SK-N-SH (cell line): ENCODE data around the gene PRKD2. TPM values are rescaled to one million over a fixed set of nuclear protein-coding genes. Genes with fewer than 3 reads are reported as not detected.
A peak's percentile ranks its signal among the peaks of the same experiment; 100 is the strongest.

Experiments used
- CTCF ChIA-PET: fragments of 300-600, 350-600 bp; formaldehyde crosslinking; extraction: SDS; loops from one replicate; lab custom pipeline; 2021; lab: Yijun Ruan, JAX
- POLR2A ChIA-PET: fragments of 350-600 bp; sonication (Branson Sonifier 250); formaldehyde crosslinking; extraction: SDS; loops from one replicate; lab custom pipeline; 2020; ENCODE audit warnings: antibody characterized with exemption, inconsistent platforms; lab: Yijun Ruan, JAX
- DNase-seq: peaks from one replicate; pipeline ENCODE4 v3.0.0; 2012
- H2AFZ ChIP-seq: fragments of 200-600 bp; sonication (generic); 2 replicates; pipeline ENCODE4 v1.8.1; 2016; ENCODE audit warnings: antibody characterized with exemption, mild to moderate bottlenecking, low read depth
- H3F3A ChIP-seq: fragments of 200-600 bp; sonication (generic); replicated peaks from 2 replicates; pipeline ENCODE3; 2016; ENCODE audit warnings: antibody characterized with exemption, mild to moderate bottlenecking; ENCODE audit not compliant: insufficient read depth
- H3K27ac ChIP-seq, 2 experiments: fragments of 200-500 bp in 1 of 2; fragments of 200-600 bp in 1 of 2; sonication (Bioruptor generic) in 1 of 2; sonication (generic), shearing (Covaris generic) in 1 of 2; 2 replicates each; pipeline versions ENCODE4 v1.5.1 to v1.6.1; 2014 to 2016; ENCODE audit warnings: low read depth in 2 of 2, inconsistent platforms in 1 of 2, low read length in 1 of 2, mild to moderate bottlenecking in 1 of 2, mixed read lengths in 1 of 2
- H3K27me3 ChIP-seq: fragments of 200-600 bp; sonication (generic), shearing (Covaris generic); 2 replicates; pipeline ENCODE4 v1.6.1; 2016; ENCODE audit warnings: mixed run types; ENCODE audit not compliant: insufficient read depth
- H3K36me3 ChIP-seq, 2 experiments: fragments of 200-500 bp in 1 of 2; fragments of 200-600 bp in 1 of 2; sonication (Bioruptor generic) in 1 of 2; sonication (generic) in 1 of 2; replicated peaks in 1 of 2; 2 replicates each; pipeline versions ENCODE3 to v1.5.1; 2014 to 2016; ENCODE audit warnings: low read length in 1 of 2, mild to moderate bottlenecking in 1 of 2; ENCODE audit not compliant: insufficient read depth in 2 of 2, control insufficient read depth in 1 of 2
- H3K4me1 ChIP-seq, 2 experiments: fragments of 200-500 bp in 1 of 2; fragments of 200-600 bp in 1 of 2; sonication (Bioruptor generic) in 1 of 2; sonication (generic), shearing (Covaris generic) in 1 of 2; 2 replicates each; pipeline versions ENCODE4 v1.5.1 to v1.6.1; 2014 to 2016; ENCODE audit warnings: low read depth in 1 of 2, low read length in 1 of 2, mixed run types in 1 of 2; ENCODE audit not compliant: insufficient read depth in 2 of 2, control insufficient read depth in 1 of 2
- H3K4me2 ChIP-seq: fragments of 200-600 bp; sonication (generic), shearing (Covaris generic); 2 replicates; pipeline ENCODE4 v1.6.1; 2017; ENCODE audit warnings: mixed run types
- H3K4me3 ChIP-seq, 2 experiments: fragments of 200-500 bp in 1 of 2; fragments of 200-600 bp in 1 of 2; sonication (Bioruptor generic) in 1 of 2; sonication (generic), shearing (Covaris generic) in 1 of 2; 2 replicates each; pipeline versions ENCODE4 v1.5.1 to v1.8.1; 2014 to 2016; ENCODE audit warnings: low read depth in 2 of 2, inconsistent platforms in 1 of 2, low read length in 1 of 2, mild to moderate bottlenecking in 1 of 2, mixed read lengths in 1 of 2, moderate library complexity in 1 of 2
- H3K79me2 ChIP-seq: fragments of 200-600 bp; sonication (generic); 2 replicates; pipeline ENCODE4 v1.8.1; 2017; ENCODE audit warnings: mild to moderate bottlenecking; ENCODE audit not compliant: insufficient read depth
- H3K9ac ChIP-seq: fragments of 200-600 bp; sonication (generic); 2 replicates; pipeline ENCODE4 v1.6.1; 2017; ENCODE audit warnings: mixed run types
- H3K9me2 ChIP-seq: fragments of 200-600 bp; sonication (generic); 2 replicates; pipeline ENCODE4 v1.6.1; 2017; ENCODE audit warnings: mixed run types
- H3K9me3 ChIP-seq: fragments of 200-600 bp; sonication (generic); 2 replicates; pipeline ENCODE4 v1.6.1; 2017; ENCODE audit warnings: mixed run types, mild to moderate bottlenecking, moderate library complexity
- H4K20me1 ChIP-seq: fragments of 200-600 bp; sonication (generic); 2 replicates; pipeline ENCODE4 v1.6.1; 2017; ENCODE audit warnings: mild to moderate bottlenecking, mixed run types; ENCODE audit not compliant: insufficient read depth
- EP300 ChIP-seq, 2 experiments: IDR thresholded peaks; 2 replicates each; pipeline versions ENCODE4 v1.4.0 to v1.6.1; 2012; ENCODE audit warnings: borderline replicate concordance in 1 of 2, low read depth in 1 of 2, low read length in 1 of 2
- GABPA ChIP-seq: IDR thresholded peaks from 2 replicates; pipeline ENCODE4 v1.4.0; 2012; ENCODE audit warnings: low read depth, mild to moderate bottlenecking
- GATA2 ChIP-seq: sonication (generic); formaldehyde crosslinking; IDR thresholded peaks from 2 replicates; pipeline ENCODE4 v1.5.0; 2020; ENCODE audit warnings: mild to moderate bottlenecking, missing genetic modification reagents
- NFIC ChIP-seq: IDR thresholded peaks from 2 replicates; pipeline ENCODE4 v1.4.0; 2012; ENCODE audit warnings: borderline replicate concordance
- PBX3 ChIP-seq: IDR thresholded peaks from 2 replicates; pipeline ENCODE4; 2012
- RFX5 ChIP-seq: IDR thresholded peaks from 2 replicates; pipeline ENCODE4 v1.6.1; 2012; ENCODE audit warnings: mild to moderate bottlenecking, improper control_type of control experiment, low read length
- WGBS: methylation state at CpG from one replicate; pipeline ENCODE4 v1.1.6; 2017; ENCODE audit warnings: low lambda C conversion rate; 5-methylcytosine and 5-hydroxymethylcytosine counted together
- polyA plus RNA-seq, 3 experiments: library from polyadenylated mRNA; depleted of rRNA; stranded (reverse); fragments of >200 nt; gene quantifications; 2 replicates each; pipeline ENCODE4 v1.2.3, GENCODE V29; 2012
- TF ChIP-seq, protein P1 (sequence below): fragments of 150-350 bp; IDR thresholded peaks from 2 replicates; pipeline ENCODE4 v1.6.1; 2017; ENCODE audit warnings: antibody characterized with exemption, low read length, low read depth, borderline replicate concordance

PRKD2 gene
- polyA plus RNA-seq, 1 of the 3 experiments (the other 2 are of a cell fraction): 21.4 TPM

GRCh38 chr19:46717716-46718143, 816 bp upstream of the PRKD2 start:
- 69% methylated on average over 8 of the region's 9 CpGs for whole genome bisulfite sequencing
- Histone ChIP-seq H3K9me2 (no peaks in the 10 kb centered on the region), H3K27me3 (no peaks in the 10 kb centered on the region), H3K4me1 (peaks cover 0 to 17% of the 10 kb centered on the region in 2 experiments; a peak in 2 of 4 replicates), H3K9ac (peak overlapping the region; percentile 88; the same call in 1 of the 2 replicates), H3K9me3 (no peaks in the 10 kb centered on the region)
- no peak for DNase-seq
- POLR2A ChIA-PET: no interaction called here
- TF ChIP-seq GABPA (no peak), GATA2 (CRISPR knock-in tag) (no peak), NFIC (no peak), PBX3 (no peak)
- TF ChIP-seq, protein P1, sequence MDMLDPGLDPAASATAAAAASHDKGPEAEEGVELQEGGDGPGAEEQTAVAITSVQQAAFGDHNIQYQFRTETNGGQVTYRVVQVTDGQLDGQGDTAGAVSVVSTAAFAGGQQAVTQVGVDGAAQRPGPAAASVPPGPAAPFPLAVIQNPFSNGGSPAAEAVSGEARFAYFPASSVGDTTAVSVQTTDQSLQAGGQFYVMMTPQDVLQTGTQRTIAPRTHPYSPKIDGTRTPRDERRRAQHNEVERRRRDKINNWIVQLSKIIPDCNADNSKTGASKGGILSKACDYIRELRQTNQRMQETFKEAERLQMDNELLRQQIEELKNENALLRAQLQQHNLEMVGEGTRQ: no peak
- TF ChIP-seq, all 33 proteins: peak for 0
- H3K79me2 ChIP-seq: peaks cover 38% of the 10 kb centered on the region
- H3K36me3 ChIP-seq: peaks cover 0 to 40% of the 10 kb centered on the region in 2 experiments
- H3K4me3 ChIP-seq: peak overlapping the region; percentile 85 to 88
- H3K4me2 ChIP-seq: peak overlapping the region; percentile 91
- CTCF ChIA-PET: interaction anchor here (1.0 to 1.6 kb wide), 2 partner anchors 11 to 18 kb away, joined by 3 to 7 read pairs; no protein-coding TSS in a partner anchor
- H3K27ac ChIP-seq: peak overlapping the region in 1 of 2 experiments; percentile 79; a peak in 2 of 4 replicates
- H4K20me1 ChIP-seq: no peaks in the 10 kb centered on the region
- no peak overlapping the region for H2AFZ ChIP-seq
- H3F3A ChIP-seq: peaks cover 22% of the 10 kb centered on the region

- Histone ChIP-seq H3F3A (peaks cover 22% of the 10 kb centered on the region), H3K9me3 (no peaks in the 10 kb centered on the region), H3K27ac (peak overlapping the region; percentile 79 to 91; a peak in 3 of 4 replicates), H3K4me2 (peak overlapping the region; percentile 91), H3K9ac (peak overlapping the region; percentile 88), H3K4me1 (peaks cover 0 to 19% of the 10 kb centered on the region in 2 experiments; a peak in 2 of 4 replicates), H3K4me3 (peak overlapping the region; percentile 85 to 88), H3K79me2 (peaks cover 46% of the 10 kb centered on the region)
- TF ChIP-seq EP300 (IDR thresholded peaks at IDR 0.05; ENCODE audit: borderline replicate concordance in 1 of 2, low read depth in 1 of 2, low read length in 1 of 2) (0 out of 4 replicates have a peak, but pooled peaks of 1 of the 2 experiments have one; percentile 0), RFX5 (no peak), NFIC (no peak)
- TF ChIP-seq, all 33 proteins: peak for 1
- Histone ChIP-seq H2AFZ (peak overlapping the region; percentile 51; the same call in 1 of the 2 replicates), H4K20me1 (no peaks in the 10 kb centered on the region), H3K9me2 (no peaks in the 10 kb centered on the region), H3K36me3 (peaks cover 0 to 30% of the 10 kb centered on the region in 2 experiments), H3K27me3 (no peaks in the 10 kb centered on the region)
- ChIA-PET POLR2A (no interaction called here), CTCF (interaction anchor here (1.7 to 8.4 kb wide), 3 partner anchors 12 to 124 kb away, joined by 7 to 58 read pairs (median 11); no protein-coding TSS in a partner anchor)
- no peak for DNase-seq
- WGBS: under 1% methylated on average over 16 of the region's 20 CpGs
These were observed 261 bp downstream of the PRKD2 start for GRCh38 chr19:46716672-46717033.
